H7 (cell line): Measurements from ENCODE around the gene MAP2K6. TPM values are rescaled to one million over a fixed set of nuclear protein-coding genes. Genes with fewer than 3 reads are reported as not detected.

ENCODE experiments used
- DNase-seq: peaks from one replicate; pipeline ENCODE4 v3.0.0; 2012
- H3K27me3 ChIP-seq: 2 replicates; pipeline ENCODE4 v1.6.0; 2011; ENCODE audit warnings: mild to moderate bottlenecking, low read length; ENCODE audit not compliant: control insufficient read depth, insufficient read depth
- H3K36me3 ChIP-seq: replicated peaks from 2 replicates; pipeline ENCODE4 v1.5.1; 2011; ENCODE audit warnings: low read length; ENCODE audit not compliant: control insufficient read depth, insufficient read depth
- H3K4me3 ChIP-seq: 2 replicates; pipeline ENCODE4 v1.5.1; 2011; ENCODE audit warnings: low read depth, mild to moderate bottlenecking, control low read depth, low read length, moderate library complexity; ENCODE audit not compliant: insufficient read depth
- total RNA-seq: library from RNA; depleted of rRNA; stranded (reverse); fragments of >200 nt; shearing (Covaris generic); gene quantifications from 2 replicates; pipeline ENCODE4 v1.2.3, GENCODE V29; 2014

Gene MAP2K6
- total RNA-seq, 1 experiment from 2014 or later = 11.9 TPM

DNA sequence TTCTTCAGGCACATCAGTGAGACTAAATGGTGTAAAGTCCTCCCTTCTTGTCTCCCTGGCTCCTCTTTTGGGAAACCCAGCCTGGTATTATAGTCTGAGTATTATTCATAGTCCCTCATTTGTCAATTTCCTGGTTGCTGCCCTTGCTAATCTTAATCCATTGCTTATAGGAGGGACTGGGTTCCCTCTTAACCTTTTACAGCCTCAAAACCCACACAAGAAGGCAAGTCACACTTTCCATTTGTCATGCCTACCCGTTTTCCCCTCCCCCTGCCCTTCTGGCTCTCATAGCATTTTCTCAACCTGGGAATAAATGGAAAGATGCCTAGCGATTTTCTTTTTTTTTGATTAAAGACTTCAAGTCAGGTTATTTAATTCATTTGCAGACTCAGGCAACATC is 124.8 kb downstream of the MAP2K6 start:
- H3K4me3 ChIP-seq = no peak overlapping the region
- H3K36me3 ChIP-seq = 0 out of 2 replicates have a peak, but pooled peaks cover 1% of the 10 kb centered on the region
- H3K27me3 ChIP-seq = no peaks in the 10 kb centered on the region
- DNase-seq = no peak

GRCh38 chr17:69539781-69540319 is 125.4 kb downstream of the MAP2K6 start:
- no peaks in the 10 kb centered on the region for H3K27me3 ChIP-seq
- no peak overlapping the region for H3K4me3 ChIP-seq

GRCh38 chr17:69540356-69540755 is 125.9 kb downstream of the MAP2K6 start:
- DNase-seq = no peak
- 0 out of 2 replicates have a peak, but pooled peaks cover 1% of the 10 kb centered on the region for H3K36me3 ChIP-seq
- no peak overlapping the region for H3K4me3 ChIP-seq
- no peaks in the 10 kb centered on the region for H3K27me3 ChIP-seq

More at GRCh38 chr17:69539781-69540319, 125.4 kb downstream of the MAP2K6 start:
- no peak for DNase-seq
- H3K36me3 ChIP-seq = 0 out of 2 replicates have a peak, but pooled peaks cover 1% of the 10 kb centered on the region

GRCh38 chr17:69547230-69547629 is 132.7 kb downstream of the MAP2K6 start:
- DNase-seq = no peak
- Histone ChIP-seq H3K4me3 (no peak overlapping the region), H3K27me3 (no peaks in the 10 kb centered on the region), H3K36me3 (no peaks in the 10 kb centered on the region)

GRCh38 chr17:69547947-69548346 is 133.4 kb downstream of the MAP2K6 start:
- Histone ChIP-seq H3K4me3 (no peak overlapping the region), H3K36me3 (no peaks in the 10 kb centered on the region), H3K27me3 (no peaks in the 10 kb centered on the region)
- no peak for DNase-seq

DNA sequence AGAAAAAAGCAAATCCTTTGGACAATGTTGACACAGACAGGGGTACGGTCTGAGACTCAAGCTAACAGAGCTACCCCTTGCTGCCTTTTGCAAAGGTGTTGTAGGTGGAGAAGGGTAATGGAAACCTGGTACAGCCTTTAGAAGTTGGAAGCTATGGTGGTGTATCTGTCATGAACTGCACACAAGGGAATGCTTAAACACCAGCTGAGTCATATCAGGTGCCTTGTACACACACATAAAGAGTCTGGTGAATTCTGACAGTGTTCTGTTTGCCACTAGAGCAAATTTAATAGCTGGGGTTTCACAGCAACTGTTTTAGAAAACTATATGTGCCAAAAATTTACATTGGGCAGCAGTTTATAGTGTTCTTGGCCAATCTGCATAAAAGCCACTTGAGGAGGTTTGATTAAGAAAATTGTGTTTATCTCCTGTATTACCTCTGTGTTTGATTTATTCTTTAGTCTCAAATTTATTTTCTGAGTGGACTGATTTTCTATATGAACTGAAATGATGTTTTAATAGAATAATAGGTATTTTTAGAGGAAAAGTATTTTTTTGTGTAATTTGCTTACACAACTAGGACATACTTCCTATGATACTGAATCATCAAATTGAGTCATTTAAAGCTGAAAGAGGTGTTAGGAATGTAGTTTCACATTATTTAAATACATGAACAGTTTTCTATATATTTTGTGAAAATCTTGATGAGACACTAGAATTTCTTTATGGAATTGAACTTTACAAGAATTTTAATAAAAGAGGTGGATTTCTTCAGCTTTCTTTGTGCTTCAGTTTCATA is 136.9 kb downstream of the MAP2K6 start:
- Histone ChIP-seq H3K27me3 (no peaks in the 10 kb centered on the region), H3K36me3 (no peaks in the 10 kb centered on the region; the same call in 1 of the 2 replicates), H3K4me3 (no peak overlapping the region)
- no peak for DNase-seq

DNA sequence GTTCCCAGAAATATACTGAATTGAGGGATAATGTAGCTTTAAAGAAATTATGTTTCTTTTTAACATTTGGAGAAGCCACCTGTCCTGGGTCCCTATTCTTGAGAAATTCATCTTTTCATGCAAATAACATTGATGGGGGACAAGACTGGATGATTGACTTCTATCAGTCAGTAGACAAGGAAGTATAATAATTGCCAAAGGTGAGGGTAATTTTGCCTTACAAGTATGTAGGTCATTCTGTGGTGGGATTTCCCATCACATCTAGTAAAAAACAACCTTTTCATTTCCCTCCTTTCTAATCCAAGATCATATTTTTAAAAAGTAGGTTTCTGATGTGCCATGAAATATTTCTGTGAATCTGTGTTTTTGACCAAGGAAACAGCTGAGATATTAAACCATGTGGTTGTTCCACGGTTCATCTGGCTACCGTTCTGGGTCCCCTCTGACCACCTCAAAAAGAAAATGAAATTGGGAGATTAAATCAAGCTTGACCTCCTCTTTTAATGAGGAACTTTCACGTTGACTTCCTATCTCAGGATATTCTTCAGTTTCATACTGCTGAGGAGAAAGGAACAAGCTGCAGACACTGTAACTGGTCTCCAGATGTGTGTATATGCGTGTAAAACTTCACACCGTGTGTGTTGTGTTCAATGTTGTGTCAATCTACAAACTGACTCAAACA is 138.6 kb downstream of the MAP2K6 start:
- Histone ChIP-seq H3K27me3 (no peaks in the 10 kb centered on the region), H3K36me3 (no peaks in the 10 kb centered on the region; the same call in 1 of the 2 replicates), H3K4me3 (no peak overlapping the region)
- DNase-seq = no peak

DNA sequence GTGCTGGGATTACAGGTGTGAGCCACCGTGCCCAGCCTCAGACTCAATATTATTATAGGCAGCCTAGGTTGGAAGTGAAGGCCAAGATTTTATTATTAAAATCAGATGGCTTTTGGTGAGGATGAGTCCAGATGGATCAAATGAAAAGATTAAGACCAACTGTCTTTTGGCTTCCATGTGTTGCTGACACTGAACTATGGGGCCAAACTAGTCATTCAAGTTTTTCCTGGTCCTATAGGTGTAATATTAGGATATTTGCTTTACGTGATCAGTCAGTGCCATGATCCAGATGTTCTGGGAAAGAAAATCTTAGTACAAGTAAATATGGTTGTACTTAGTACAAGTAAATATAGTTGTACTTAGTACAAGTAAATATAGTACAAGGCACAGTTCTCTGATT is 140.6 kb downstream of the MAP2K6 start:
- Histone ChIP-seq H3K4me3 (no peak overlapping the region), H3K27me3 (no peaks in the 10 kb centered on the region), H3K36me3 (no peaks in the 10 kb centered on the region; the same call in 1 of the 2 replicates)
- DNase-seq = no peak

GRCh38 chr17:69557339-69557738 is 142.8 kb downstream of the MAP2K6 start:
- no peaks in the 10 kb centered on the region for H3K27me3 ChIP-seq
- no peaks in the 10 kb centered on the region; the same call in 1 of the 2 replicates for H3K36me3 ChIP-seq
- no peak overlapping the region for H3K4me3 ChIP-seq
- no peak for DNase-seq

DNA sequence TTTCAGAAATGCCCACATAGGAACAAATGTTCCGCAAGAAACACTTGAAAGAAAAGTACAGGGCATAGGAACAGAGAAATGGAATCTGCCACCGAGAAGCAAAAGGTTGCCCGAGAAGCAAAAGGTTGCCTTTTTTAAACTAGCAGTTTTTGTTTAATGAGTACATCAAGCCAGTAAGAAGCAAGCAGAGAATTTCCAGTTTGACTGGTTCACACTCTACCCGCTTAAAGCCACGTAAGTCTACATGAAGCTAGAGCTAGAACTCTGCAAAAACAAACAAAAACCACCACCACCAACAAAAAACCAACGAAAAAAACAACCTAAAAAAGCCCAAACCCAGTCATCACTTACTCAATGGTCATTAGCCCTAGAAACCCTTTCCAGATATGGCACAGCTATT is 144.3 kb downstream of the MAP2K6 start:
- no peak for DNase-seq
- no peaks in the 10 kb centered on the region for H3K27me3 ChIP-seq

DNA sequence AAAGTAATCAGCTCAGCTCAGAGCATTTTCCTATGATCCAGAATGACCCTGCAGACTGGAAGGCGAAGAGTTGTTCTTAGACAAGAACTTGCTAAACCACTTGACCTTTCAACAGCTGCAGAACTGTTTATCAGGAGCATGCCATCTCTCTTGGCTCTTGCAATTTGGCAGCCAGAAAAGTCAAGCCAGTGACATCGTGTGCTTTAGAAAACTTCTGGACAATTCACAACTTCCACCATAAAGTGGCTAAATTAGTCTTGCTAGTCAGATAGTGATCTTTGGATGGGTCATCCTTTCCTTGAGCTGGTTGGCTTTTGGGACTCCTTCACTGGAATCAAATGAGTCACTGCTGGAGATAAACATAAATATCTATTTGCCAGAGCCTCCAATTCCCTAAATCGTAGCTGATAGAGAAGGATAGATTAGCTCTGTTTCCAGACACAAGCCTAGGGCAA is 146.5 kb downstream of the MAP2K6 start:
- Histone ChIP-seq H3K27me3 (no peaks in the 10 kb centered on the region), H3K36me3 (no peaks in the 10 kb centered on the region), H3K4me3 (no peak overlapping the region)
- no peak for DNase-seq

More for the DNA sequence above, 144.3 kb downstream of the MAP2K6 start:
- Histone ChIP-seq H3K36me3 (no peaks in the 10 kb centered on the region; the same call in 1 of the 2 replicates), H3K4me3 (no peak overlapping the region)

DNA sequence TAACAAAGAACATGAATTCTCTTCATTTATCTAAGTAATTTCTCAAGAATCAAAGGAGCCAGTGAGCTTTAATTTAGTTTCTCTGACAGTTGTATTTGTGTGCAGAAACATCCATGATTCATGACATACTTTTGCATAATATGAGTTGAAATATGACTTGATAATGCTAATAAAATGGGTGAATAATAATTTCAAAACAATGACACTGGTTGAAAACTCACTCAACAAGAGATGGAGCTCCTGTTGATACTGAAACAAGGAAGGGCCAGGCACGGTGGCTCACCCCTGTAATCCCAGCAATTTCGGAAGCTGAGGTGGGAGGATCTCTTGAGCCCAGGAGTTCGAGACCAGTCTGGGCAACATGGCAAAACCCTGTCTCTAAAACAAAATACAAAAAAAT is 147.0 kb downstream of the MAP2K6 start:
- no peaks in the 10 kb centered on the region for H3K36me3 ChIP-seq
- no peaks in the 10 kb centered on the region for H3K27me3 ChIP-seq
- no peak for DNase-seq

GRCh38 chr17:69565447-69565846 is 150.9 kb downstream of the MAP2K6 start:
- H3K4me3 ChIP-seq = no peak overlapping the region
- H3K36me3 ChIP-seq = no peaks in the 10 kb centered on the region
- no peaks in the 10 kb centered on the region for H3K27me3 ChIP-seq
- DNase-seq = no peak

More for the DNA sequence above, 147.0 kb downstream of the MAP2K6 start:
- no peak overlapping the region for H3K4me3 ChIP-seq

DNA sequence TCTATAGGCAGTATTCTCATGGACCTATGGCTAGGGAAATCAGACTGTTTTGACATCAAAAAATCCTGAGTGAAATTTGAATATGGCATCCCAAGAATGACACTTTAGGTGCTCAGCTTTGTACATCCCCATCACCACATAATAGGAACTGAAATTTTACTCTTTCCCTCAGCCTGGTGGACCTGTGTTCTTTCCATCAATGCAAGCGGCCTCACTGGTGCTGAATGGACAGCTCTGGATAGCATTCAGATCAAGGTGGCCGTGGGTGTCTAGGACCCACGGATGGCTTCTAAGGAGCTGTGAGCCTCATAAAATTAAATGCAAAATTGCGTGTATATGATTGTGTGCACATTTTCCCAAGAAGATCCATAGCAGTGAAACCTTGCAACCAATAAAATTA is 152.6 kb downstream of the MAP2K6 start:
- Histone ChIP-seq H3K4me3 (no peak overlapping the region), H3K36me3 (no peaks in the 10 kb centered on the region), H3K27me3 (no peaks in the 10 kb centered on the region)
- DNase-seq = peak; percentile 33

- no peak for DNase-seq
- Histone ChIP-seq H3K36me3 (no peaks in the 10 kb centered on the region), H3K27me3 (no peaks in the 10 kb centered on the region), H3K4me3 (no peak overlapping the region)
Measured at GRCh38 chr17:69572747-69573146, 158.2 kb downstream of the MAP2K6 start.
